ENCODE measurements around the gene PTK7. TPM values are rescaled to one million over a fixed set of nuclear protein-coding genes. Genes with fewer than 3 reads are reported as not detected.
"Not testable (repeated sequence)": the region's sequence is repeated elsewhere in the genome, so short reads cannot be mapped to it uniquely, and the experiment has no call there.

PTK7 gene
- total and polyA plus RNA-seq, 2 donors: 48.1 to 101 TPM

- H3K4me3 ChIP-seq (ENCODE audit: low read length in 2 of 2): no peak overlapping the region
- H3K27me3 ChIP-seq (ENCODE audit: control insufficient read depth in 2 of 2, insufficient read depth in 1 of 2, low read length in 1 of 2): no peaks in the 10 kb centered on the region
- H3K27ac ChIP-seq (ENCODE audit: low read depth in 1 of 2, low read length in 1 of 2): no peak overlapping the region
- DNase-seq (ENCODE audit: low read depth in 6 of 9, low spot score in 9 of 9): no peak
- 96% methylated on average over 5 of the region's 5 CpGs for WGBS
- H3K9me3 ChIP-seq (ENCODE audit: control insufficient read depth in 2 of 2, insufficient read depth in 1 of 2, low read length in 1 of 2): peaks cover 0 to 3% of the 10 kb centered on the region in 2 donors
- H3K36me3 ChIP-seq (ENCODE audit: control insufficient read depth in 2 of 2, insufficient read depth in 2 of 2, low read length in 1 of 2): peaks cover 55 to 74% of the 10 kb centered on the region in 2 donors
- H3K4me1 ChIP-seq (ENCODE audit: control insufficient read depth in 2 of 2, insufficient read depth in 2 of 2, low read length in 2 of 2): no peaks in the 10 kb centered on the region
Observed at GRCh38 chr6:43037197-43037596, 38.9 kb upstream of the PTK7 start.

GRCh38 chr6:43037706-43038105 is 38.4 kb upstream of the PTK7 start:
- Histone ChIP-seq H3K4me1 (ENCODE audit: control insufficient read depth in 2 of 2, insufficient read depth in 2 of 2, low read length in 2 of 2) (no peaks in the 10 kb centered on the region), H3K27me3 (ENCODE audit: control insufficient read depth in 2 of 2, insufficient read depth in 1 of 2, low read length in 1 of 2) (no peaks in the 10 kb centered on the region), H3K36me3 (ENCODE audit: control insufficient read depth in 2 of 2, insufficient read depth in 2 of 2, low read length in 1 of 2) (peaks cover 50 to 71% of the 10 kb centered on the region in 2 donors), H3K4me3 (ENCODE audit: low read length in 2 of 2) (no peak overlapping the region), H3K9me3 (ENCODE audit: control insufficient read depth in 2 of 2, insufficient read depth in 1 of 2, low read length in 1 of 2) (peaks cover 0 to 1% of the 10 kb centered on the region in 2 donors), H3K27ac (ENCODE audit: low read depth in 1 of 2, low read length in 1 of 2) (no peak overlapping the region)
- WGBS: 98% methylated on average over 9 of the region's 9 CpGs
- DNase-seq (ENCODE audit: low read depth in 6 of 9, low spot score in 9 of 9): no peak

GRCh38 chr6:43038727-43039126 is 37.4 kb upstream of the PTK7 start:
- no peak overlapping the region for H3K4me3 ChIP-seq (ENCODE audit: low read length in 2 of 2)
- no peaks in the 10 kb centered on the region for H3K9me3 ChIP-seq (ENCODE audit: control insufficient read depth in 2 of 2, insufficient read depth in 1 of 2, low read length in 1 of 2)
- 94% methylated on average over 9 of the region's 9 CpGs for WGBS
- no peaks in the 10 kb centered on the region for H3K4me1 ChIP-seq (ENCODE audit: control insufficient read depth in 2 of 2, insufficient read depth in 2 of 2, low read length in 2 of 2)
- H3K27me3 ChIP-seq (ENCODE audit: control insufficient read depth in 2 of 2, insufficient read depth in 1 of 2, low read length in 1 of 2): no peaks in the 10 kb centered on the region
- no peak for DNase-seq (ENCODE audit: low read depth in 6 of 9, low spot score in 9 of 9)
- no peak overlapping the region for H3K27ac ChIP-seq (ENCODE audit: low read depth in 1 of 2, low read length in 1 of 2)
- H3K36me3 ChIP-seq (ENCODE audit: control insufficient read depth in 2 of 2, insufficient read depth in 2 of 2, low read length in 1 of 2): peaks cover 54 to 74% of the 10 kb centered on the region in 2 donors

- H3K4me3 ChIP-seq (ENCODE audit: low read length in 2 of 2): no peak overlapping the region
- H3K36me3 ChIP-seq (ENCODE audit: control insufficient read depth in 2 of 2, insufficient read depth in 2 of 2, low read length in 1 of 2): peaks cover 56 to 75% of the 10 kb centered on the region in 2 donors
- no peaks in the 10 kb centered on the region for H3K9me3 ChIP-seq (ENCODE audit: control insufficient read depth in 2 of 2, insufficient read depth in 1 of 2, low read length in 1 of 2)
- H3K27me3 ChIP-seq (ENCODE audit: control insufficient read depth in 2 of 2, insufficient read depth in 1 of 2, low read length in 1 of 2): no peaks in the 10 kb centered on the region
- peaks cover 0 to 2% of the 10 kb centered on the region in 2 donors for H3K4me1 ChIP-seq (ENCODE audit: control insufficient read depth in 2 of 2, insufficient read depth in 2 of 2, low read length in 2 of 2)
- 97% methylated on average over 18 of the region's 18 CpGs for WGBS
- no peak for DNase-seq (ENCODE audit: low read depth in 6 of 9, low spot score in 9 of 9)
- H3K27ac ChIP-seq (ENCODE audit: low read depth in 1 of 2, low read length in 1 of 2): no peak overlapping the region
Observed at GRCh38 chr6:43040542-43041257, 35.4 kb upstream of the PTK7 start.

- H3K36me3 ChIP-seq (ENCODE audit: control insufficient read depth in 2 of 2, insufficient read depth in 2 of 2, low read length in 1 of 2): peaks cover 58 to 74% of the 10 kb centered on the region in 2 donors
- not testable (repeated sequence) for H3K27ac ChIP-seq (ENCODE audit: low read depth in 1 of 2, low read length in 1 of 2); H3K9me3 ChIP-seq (ENCODE audit: control insufficient read depth in 2 of 2, insufficient read depth in 1 of 2, low read length in 1 of 2); DNase-seq (ENCODE audit: low read depth in 6 of 9, low spot score in 9 of 9); H3K27me3 ChIP-seq (ENCODE audit: control insufficient read depth in 2 of 2, insufficient read depth in 1 of 2, low read length in 1 of 2); H3K4me1 ChIP-seq (ENCODE audit: control insufficient read depth in 2 of 2, insufficient read depth in 2 of 2, low read length in 2 of 2); H3K4me3 ChIP-seq (ENCODE audit: low read length in 2 of 2)
- over 99% methylated on average over 8 of the region's 8 CpGs for WGBS
Observed at GRCh38 chr6:43041475-43041874, 34.6 kb upstream of the PTK7 start.

- no peak overlapping the region for H3K4me3 ChIP-seq (ENCODE audit: low read length in 2 of 2)
- H3K27ac ChIP-seq (ENCODE audit: low read depth in 1 of 2, low read length in 1 of 2): no peak overlapping the region
- peaks cover 56 to 74% of the 10 kb centered on the region in 2 donors for H3K36me3 ChIP-seq (ENCODE audit: control insufficient read depth in 2 of 2, insufficient read depth in 2 of 2, low read length in 1 of 2)
- H3K9me3 ChIP-seq (ENCODE audit: control insufficient read depth in 2 of 2, insufficient read depth in 1 of 2, low read length in 1 of 2): no peaks in the 10 kb centered on the region
- peaks cover 0 to 3% of the 10 kb centered on the region in 2 donors for H3K4me1 ChIP-seq (ENCODE audit: control insufficient read depth in 2 of 2, insufficient read depth in 2 of 2, low read length in 2 of 2)
- DNase-seq (ENCODE audit: low read depth in 6 of 9, low spot score in 9 of 9): no peak
- WGBS: 97% methylated on average over 9 of the region's 9 CpGs
- H3K27me3 ChIP-seq (ENCODE audit: control insufficient read depth in 2 of 2, insufficient read depth in 1 of 2, low read length in 1 of 2): no peaks in the 10 kb centered on the region
Observed at GRCh38 chr6:43043310-43043709, 32.8 kb upstream of the PTK7 start.

GRCh38 chr6:43045371-43045930 is 30.7 kb upstream of the PTK7 start:
- no peak for DNase-seq (ENCODE audit: low read depth in 6 of 9, low spot score in 9 of 9)
- Histone ChIP-seq H3K4me1 (ENCODE audit: control insufficient read depth in 2 of 2, insufficient read depth in 2 of 2, low read length in 2 of 2) (peaks cover 0 to 9% of the 10 kb centered on the region in 2 donors), H3K9me3 (ENCODE audit: control insufficient read depth in 2 of 2, insufficient read depth in 1 of 2, low read length in 1 of 2) (no peaks in the 10 kb centered on the region), H3K27ac (ENCODE audit: low read depth in 1 of 2, low read length in 1 of 2) (no peak overlapping the region), H3K36me3 (ENCODE audit: control insufficient read depth in 2 of 2, insufficient read depth in 2 of 2, low read length in 1 of 2) (peaks cover 44 to 72% of the 10 kb centered on the region in 2 donors), H3K4me3 (ENCODE audit: low read length in 2 of 2) (no peak overlapping the region), H3K27me3 (ENCODE audit: control insufficient read depth in 2 of 2, insufficient read depth in 1 of 2, low read length in 1 of 2) (no peaks in the 10 kb centered on the region)
- 98% methylated on average over 11 of the region's 11 CpGs for WGBS

- Histone ChIP-seq H3K4me1 (ENCODE audit: control insufficient read depth in 2 of 2, insufficient read depth in 2 of 2, low read length in 2 of 2) (peaks cover 3 to 32% of the 10 kb centered on the region in 2 donors), H3K27ac (ENCODE audit: low read depth in 1 of 2, low read length in 1 of 2) (no peak overlapping the region), H3K36me3 (ENCODE audit: control insufficient read depth in 2 of 2, insufficient read depth in 2 of 2, low read length in 1 of 2) (peaks cover 36 to 70% of the 10 kb centered on the region in 2 donors), H3K27me3 (ENCODE audit: control insufficient read depth in 2 of 2, insufficient read depth in 1 of 2, low read length in 1 of 2) (no peaks in the 10 kb centered on the region), H3K4me3 (ENCODE audit: low read length in 2 of 2) (no peak overlapping the region), H3K9me3 (ENCODE audit: control insufficient read depth in 2 of 2, insufficient read depth in 1 of 2, low read length in 1 of 2) (no peaks in the 10 kb centered on the region)
- 97% methylated on average over 7 of the region's 7 CpGs for WGBS
- no peak for DNase-seq (ENCODE audit: low read depth in 6 of 9, low spot score in 9 of 9)
Observed at GRCh38 chr6:43047998-43048397, 28.1 kb upstream of the PTK7 start.

GRCh38 chr6:43050981-43051380 is 25.1 kb upstream of the PTK7 start:
- no peak overlapping the region for H3K27ac ChIP-seq (ENCODE audit: low read depth in 1 of 2, low read length in 1 of 2)
- H3K4me1 ChIP-seq (ENCODE audit: control insufficient read depth in 2 of 2, insufficient read depth in 2 of 2, low read length in 2 of 2): peaks cover 14 to 41% of the 10 kb centered on the region in 2 donors
- no peaks in the 10 kb centered on the region for H3K27me3 ChIP-seq (ENCODE audit: control insufficient read depth in 2 of 2, insufficient read depth in 1 of 2, low read length in 1 of 2)
- 97% methylated on average over 17 of the region's 17 CpGs for WGBS
- DNase-seq (ENCODE audit: low read depth in 6 of 9, low spot score in 9 of 9): no peak
- peaks cover 25 to 56% of the 10 kb centered on the region in 2 donors for H3K36me3 ChIP-seq (ENCODE audit: control insufficient read depth in 2 of 2, insufficient read depth in 2 of 2, low read length in 1 of 2)
- H3K4me3 ChIP-seq (ENCODE audit: low read length in 2 of 2): no peak overlapping the region
- no peaks in the 10 kb centered on the region for H3K9me3 ChIP-seq (ENCODE audit: control insufficient read depth in 2 of 2, insufficient read depth in 1 of 2, low read length in 1 of 2)

Data from thymus (tissue), 11 donors.